ENCODE measurements around the gene TMPRSS7. TPM values are rescaled to one million over a fixed set of nuclear protein-coding genes. Genes with fewer than 3 reads are reported as not detected.

The TMPRSS7 gene
- total RNA-seq, 1 donor from 2014 or later: 0.15 TPM

GRCh38 chr3:112129925-112130637 is 95.5 kb downstream of the TMPRSS7 start:
- H3K27ac ChIP-seq: no peak overlapping the region
- no peak for DNase-seq
- no peaks in the 10 kb centered on the region for H3K36me3 ChIP-seq
- H3K27me3 ChIP-seq (ENCODE audit: low read depth): no peaks in the 10 kb centered on the region
- H3K9me3 ChIP-seq: no peaks in the 10 kb centered on the region
- no peak overlapping the region for H3K4me3 ChIP-seq
- peaks cover 16% of the 10 kb centered on the region for H3K4me1 ChIP-seq
- no peak for TF ChIP-seq CTCF (IDR thresholded peaks at IDR 0.05)
- no peak for ATAC-seq
- intact Hi-C loops (cut with DNase I): no loop called here

DNA sequence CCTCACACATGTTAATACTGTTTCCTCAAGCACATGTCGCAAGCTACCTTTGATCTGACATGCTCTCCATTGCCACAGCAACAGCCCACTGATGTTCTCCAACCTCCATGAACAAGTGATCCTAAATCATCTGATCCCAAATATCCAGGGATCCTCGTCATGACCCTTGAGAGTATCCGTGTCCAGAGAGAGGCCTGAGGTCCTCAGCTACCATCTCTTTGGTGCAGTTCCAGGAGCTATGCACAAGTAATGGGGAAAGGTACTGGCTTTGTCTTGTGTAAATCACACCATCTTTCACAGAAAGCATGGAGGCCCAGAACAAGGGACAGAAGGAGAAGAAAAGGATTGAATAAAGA is 96.1 kb downstream of the TMPRSS7 start:
- Histone ChIP-seq H3K4me1 (peaks cover 16% of the 10 kb centered on the region), H3K27me3 (ENCODE audit: low read depth) (no peaks in the 10 kb centered on the region), H3K27ac (no peak overlapping the region), H3K4me3 (no peak overlapping the region), H3K9me3 (no peaks in the 10 kb centered on the region), H3K36me3 (no peaks in the 10 kb centered on the region)
- intact Hi-C loops (cut with DNase I): no loop called here
- TF ChIP-seq CTCF (IDR thresholded peaks at IDR 0.05): no peak
- DNase-seq: no peak
- no peak for ATAC-seq

Small RNAs within 50 kb of the gene (microRNA-seq; reads per million reads assigned to microRNA genes)
- gene MIR567 (ENCODE audit: borderline number of aligned reads): not detected

Other genes starting within 250 kb of the TMPRSS7 start
- gene PHLDB2, start 175.5 kb upstream of the TMPRSS7 start, total RNA-seq: 33.6 TPM
- 29.3 TPM for gene ABHD10, start 55.7 kb upstream of the TMPRSS7 start, total RNA-seq
- gene TAGLN3, start 35.8 kb upstream of the TMPRSS7 start, total RNA-seq: 0.44 TPM
- gene C3orf52, start 51.7 kb downstream of the TMPRSS7 start, total RNA-seq: 16.4 TPM
- 1.5 TPM for gene GCSAM, start 98.5 kb downstream of the TMPRSS7 start, total RNA-seq

Data from lower lobe of right lung (tissue), 2 donors.